Kidney (tissue), 14 donors: ENCODE data around the gene PBX4. TPM values are rescaled to one million over a fixed set of nuclear protein-coding genes. Genes with fewer than 3 reads are reported as not detected.
A peak's percentile ranks its signal among the peaks of the same experiment; 100 is the strongest.

Experiments used
- DNase-seq, 5 donors: peaks; one replicate each; pipeline ENCODE4 v3.0.0-alpha.2; 2013 to 2020
- FAIRE-seq: peaks from 2 replicates; lab custom pipeline; 2012; peaks lifted over from hg19 to GRCh38; lab: Jason Lieb, UNC
- H3K27ac ChIP-seq, 2 donors: one replicate each; pipeline ENCODE4 v1.7.0; 2013; ENCODE audit warnings: low read depth in 2 of 2, low read length in 2 of 2, inconsistent platforms in 1 of 2
- H3K27me3 ChIP-seq: one replicate; pipeline ENCODE4 v1.7.1; 2013; ENCODE audit warnings: low read length, inconsistent platforms; ENCODE audit not compliant: control insufficient read depth, insufficient read depth
- H3K36me3 ChIP-seq, 3 donors: one replicate each; pipeline versions ENCODE4 v1.7.0 to v1.7.1; 2013; ENCODE audit warnings: low read length in 3 of 3, control low read depth in 1 of 3, inconsistent platforms in 1 of 3; ENCODE audit not compliant: insufficient read depth in 3 of 3, control insufficient read depth in 2 of 3
- H3K4me1 ChIP-seq, 3 donors: one replicate each; pipeline versions ENCODE4 v1.7.0 to v1.7.1; 2013; ENCODE audit warnings: low read length in 3 of 3, inconsistent platforms in 1 of 3, low read depth in 1 of 3; ENCODE audit not compliant: control insufficient read depth in 2 of 3, insufficient read depth in 2 of 3
- H3K4me3 ChIP-seq, 3 donors: one replicate each; pipeline versions ENCODE4 v1.7.0 to v1.8.1; 2013; ENCODE audit warnings: low read length in 3 of 3, control low read depth in 1 of 3, inconsistent platforms in 1 of 3
- H3K9ac ChIP-seq, 3 donors: one replicate each; pipeline versions ENCODE4 v1.7.0 to v1.7.1; 2013; ENCODE audit warnings: low read length in 3 of 3, control low read depth in 1 of 3, inconsistent platforms in 1 of 3
- H3K9me3 ChIP-seq, 3 donors: one replicate each; pipeline versions ENCODE4 v1.7.0 to v1.7.1; 2013; ENCODE audit warnings: low read length in 3 of 3, control low read depth in 1 of 3, inconsistent platforms in 1 of 3; ENCODE audit not compliant: control insufficient read depth in 2 of 3, insufficient read depth in 1 of 3
- CTCF ChIP-seq: IDR thresholded peaks from 3 replicates; pipeline ENCODE4 v1.5.1; 2012; ENCODE audit warnings: mild to moderate bottlenecking, moderate library complexity, borderline replicate concordance; ENCODE audit not compliant: insufficient read depth; ENCODE audit errors: extremely low read depth
- intact Hi-C: fragments of 100-400 bp; cut with DNase I; formaldehyde crosslinking; loops from one replicate; pipeline ENCODE4 v1.11.1; 2022
- polyA plus RNA-seq: library from polyadenylated mRNA; stranded (reverse); fragments of 350-450 nt; fragmentation: Illumina TruSeq; extraction: RNeasy Lipid Tissue Mini Kit (QIAGEN cat#74804); gene quantifications from one replicate; pipeline ENCODE4 v1.2.3, GENCODE V29; 2014; ENCODE audit warnings: low read depth, low replicate concordance; ENCODE audit not compliant: insufficient read depth
- total RNA-seq: library from RNA; stranded (reverse); fragmentation: NEBNext Ultra II Directional; extraction: Animal tissue kit (Norgen Biotek cat#: 25700); gene quantifications from one replicate; pipeline ENCODE4 v1.2.1, GENCODE V29; 2021
- donor health status: control.
- donor health status: control.
- donor health status: control.
- donor health status: control.
- donor health status: control.
- donor health status: DM: yes; HTN: yes; CAD: no.
- donor health status: Normal renal cell carcinoma (clear cell type).

Gene PBX4
- total and polyA plus RNA-seq, 2 donors from 2014 or later, result 3.9 to 5.7 TPM

GRCh38 chr19:19513682-19514081 is 104.8 kb downstream of the PBX4 start:
- Histone ChIP-seq H3K9ac (no peak overlapping the region), H3K36me3 (no peaks in the 10 kb centered on the region), H3K4me1 (peaks cover 0 to 9% (median 6%) of the 10 kb centered on the region in 3 donors), H3K27me3 (no peaks in the 10 kb centered on the region), H3K27ac (no peak overlapping the region), H3K4me3 (peak overlapping the region in 1 of 3 donors; percentile 35), H3K9me3 (no peaks in the 10 kb centered on the region)
- DNase-seq, result peak in 1 of 5 donors; percentile 69
- TF ChIP-seq CTCF, result no peak
- FAIRE-seq, result no peak
- intact Hi-C loops, result no loop called here

Other genes with a start within 250 kb of the PBX4 start
- gene GATAD2A, start 213.0 kb downstream of the PBX4 start, total RNA-seq, result 91.0 TPM
- gene GATAD2A, start 213.0 kb downstream of the PBX4 start, polyA plus RNA-seq, result 18.0 TPM
- gene TSSK6, start 103.1 kb downstream of the PBX4 start, total RNA-seq, result 3.7 TPM
- 1.4 TPM for gene TSSK6, start 103.1 kb downstream of the PBX4 start, polyA plus RNA-seq
- gene NDUFA13, start 102.5 kb downstream of the PBX4 start, total RNA-seq, result 328 TPM
- gene NDUFA13, start 102.5 kb downstream of the PBX4 start, polyA plus RNA-seq, result 627 TPM
- 3.7 TPM for gene YJEFN3, start 89.8 kb downstream of the PBX4 start, total RNA-seq
- 3.1 TPM for gene YJEFN3, start 89.8 kb downstream of the PBX4 start, polyA plus RNA-seq
- gene CILP2, start 80.4 kb downstream of the PBX4 start, total RNA-seq, result 0.41 TPM
- not detected for gene CILP2, start 80.4 kb downstream of the PBX4 start, polyA plus RNA-seq
- 10.4 TPM for gene LPAR2, start 9.5 kb upstream of the PBX4 start, total RNA-seq
- 5.6 TPM for gene LPAR2, start 9.5 kb upstream of the PBX4 start, polyA plus RNA-seq
- 18.8 TPM for gene GMIP, start 25.0 kb upstream of the PBX4 start, total RNA-seq
- 3.3 TPM for gene GMIP, start 25.0 kb upstream of the PBX4 start, polyA plus RNA-seq
- 78.1 TPM for gene ATP13A1, start 45.0 kb upstream of the PBX4 start, total RNA-seq
- 30.1 TPM for gene ATP13A1, start 45.0 kb upstream of the PBX4 start, polyA plus RNA-seq
- gene ZNF101, start 50.2 kb upstream of the PBX4 start, total RNA-seq, result 21.2 TPM
- 10.2 TPM for gene ZNF101, start 50.2 kb upstream of the PBX4 start, polyA plus RNA-seq
- 10.2 TPM for gene ZNF14, start 114.4 kb upstream of the PBX4 start, total RNA-seq
- gene ZNF14, start 114.4 kb upstream of the PBX4 start, polyA plus RNA-seq, result 5.0 TPM
- 37.8 TPM for gene ZNF506, start 203.1 kb upstream of the PBX4 start, total RNA-seq
- gene ZNF506, start 203.1 kb upstream of the PBX4 start, polyA plus RNA-seq, result 7.4 TPM
- gene ZNF253, start 247.2 kb upstream of the PBX4 start, total RNA-seq, result 15.3 TPM
- 5.4 TPM for gene ZNF253, start 247.2 kb upstream of the PBX4 start, polyA plus RNA-seq